ENCODE results near the gene TNS1. TPM values are rescaled to one million over a fixed set of nuclear protein-coding genes. Genes with fewer than 3 reads are reported as not detected.

Gene TNS1
- total RNA-seq, 1 donor from 2014 or later: 0.13 TPM

DNA sequence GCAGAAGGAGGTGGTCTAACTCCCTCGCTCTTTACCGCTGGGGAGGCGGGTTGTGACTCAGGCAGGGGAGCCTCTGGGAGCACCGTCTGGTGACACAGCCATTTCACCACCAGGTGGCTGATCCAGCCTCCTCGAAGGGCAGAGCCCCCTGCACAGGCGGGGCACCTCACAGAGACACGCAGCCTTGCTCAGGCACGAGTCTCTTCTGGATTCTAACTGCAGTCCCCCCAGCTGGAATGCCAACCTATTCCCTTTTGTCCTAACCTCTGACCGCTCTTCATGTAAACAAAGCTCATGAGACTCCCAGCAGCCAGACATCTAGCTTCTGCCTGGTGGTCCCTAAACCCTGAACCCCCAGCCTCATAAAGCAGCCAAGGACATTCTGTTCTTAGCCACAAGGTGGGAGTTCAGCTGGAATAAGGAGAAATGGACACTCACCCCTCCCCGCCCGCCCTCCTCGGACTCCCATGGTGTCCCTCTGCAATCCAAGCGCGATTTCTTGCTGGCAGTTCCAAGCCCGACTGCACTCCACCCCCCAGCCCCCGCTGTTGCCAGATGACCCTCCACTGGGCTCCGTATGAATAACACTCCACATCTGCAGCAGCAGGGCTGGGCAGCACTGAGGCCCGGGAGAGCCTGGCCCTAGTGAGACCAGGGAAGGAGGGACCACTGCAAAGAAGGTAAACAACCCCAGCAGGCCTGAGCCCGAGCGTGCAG lies 84.3 kb downstream of the TNS1 start:
- ChIA-PET POLR2A (no interaction called here), CTCF (no interaction called here)
- Mint-ChIP-seq H3K4me1 (no peaks in the 10 kb centered on the region), H3K27me3 (peaks cover 5% of the 10 kb centered on the region), H3K36me3 (ENCODE audit: low read depth) (no peaks in the 10 kb centered on the region), H3K9me3 (no peaks in the 10 kb centered on the region), H3K4me3 (no peak overlapping the region), H3K27ac (no peak overlapping the region)
- DNase-seq (no peak), ATAC-seq (ENCODE audit: low read depth) (no peak)
- intact Hi-C loops (cut with micrococcal nuclease): no loop called here
- TF ChIP-seq, protein P1, sequence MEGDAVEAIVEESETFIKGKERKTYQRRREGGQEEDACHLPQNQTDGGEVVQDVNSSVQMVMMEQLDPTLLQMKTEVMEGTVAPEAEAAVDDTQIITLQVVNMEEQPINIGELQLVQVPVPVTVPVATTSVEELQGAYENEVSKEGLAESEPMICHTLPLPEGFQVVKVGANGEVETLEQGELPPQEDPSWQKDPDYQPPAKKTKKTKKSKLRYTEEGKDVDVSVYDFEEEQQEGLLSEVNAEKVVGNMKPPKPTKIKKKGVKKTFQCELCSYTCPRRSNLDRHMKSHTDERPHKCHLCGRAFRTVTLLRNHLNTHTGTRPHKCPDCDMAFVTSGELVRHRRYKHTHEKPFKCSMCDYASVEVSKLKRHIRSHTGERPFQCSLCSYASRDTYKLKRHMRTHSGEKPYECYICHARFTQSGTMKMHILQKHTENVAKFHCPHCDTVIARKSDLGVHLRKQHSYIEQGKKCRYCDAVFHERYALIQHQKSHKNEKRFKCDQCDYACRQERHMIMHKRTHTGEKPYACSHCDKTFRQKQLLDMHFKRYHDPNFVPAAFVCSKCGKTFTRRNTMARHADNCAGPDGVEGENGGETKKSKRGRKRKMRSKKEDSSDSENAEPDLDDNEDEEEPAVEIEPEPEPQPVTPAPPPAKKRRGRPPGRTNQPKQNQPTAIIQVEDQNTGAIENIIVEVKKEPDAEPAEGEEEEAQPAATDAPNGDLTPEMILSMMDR (IDR thresholded peaks at IDR 0.05): no peak

DNA sequence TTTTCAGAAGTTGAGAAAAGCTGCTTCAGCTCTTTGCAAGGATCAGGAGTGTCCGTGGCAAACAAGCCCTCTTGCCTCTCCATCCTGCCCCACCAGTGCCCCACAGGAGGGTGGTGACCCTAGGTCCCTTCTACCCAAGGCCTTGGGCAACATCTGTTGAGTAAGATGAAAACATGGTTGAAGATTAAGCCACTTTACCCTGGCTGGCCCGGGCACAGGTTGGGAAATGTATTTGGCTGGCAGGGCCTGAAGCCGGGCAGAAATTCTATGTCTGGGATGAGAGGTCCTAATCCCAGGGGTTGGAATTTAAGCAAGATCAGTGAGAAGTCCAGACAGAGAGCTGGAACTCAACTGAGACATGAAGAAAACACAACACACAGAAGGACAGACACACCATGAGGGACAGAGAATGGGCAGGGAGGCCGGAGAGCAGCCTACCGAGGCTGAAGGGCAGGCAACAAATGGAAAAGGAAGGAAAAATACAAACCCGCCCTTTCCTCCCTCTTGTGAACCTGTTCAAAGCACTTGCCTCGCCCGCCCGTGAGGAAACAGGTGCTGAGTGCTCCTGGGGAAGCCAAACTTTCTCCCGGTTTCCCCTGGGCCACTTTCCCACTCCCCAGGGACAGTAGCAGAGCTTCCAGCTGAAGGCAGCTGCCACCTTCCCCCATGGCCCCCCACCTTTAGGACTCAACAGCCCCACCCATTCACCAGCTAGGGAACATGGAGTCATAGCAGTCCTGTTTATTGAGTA lies 86.1 kb downstream of the TNS1 start:
- intact Hi-C loops (cut with micrococcal nuclease): no loop called here
- H3K4me3 Mint-ChIP-seq: no peak overlapping the region
- ChIA-PET CTCF (no interaction called here), POLR2A (interaction anchor here (0.7 kb wide), 1 partner anchor 140 kb away, joined by 5 read pairs; no protein-coding TSS in a partner anchor)
- no peaks in the 10 kb centered on the region for H3K36me3 Mint-ChIP-seq (ENCODE audit: low read depth)
- TF ChIP-seq, protein P1 (IDR thresholded peaks at IDR 0.05): no peak
- DNase-seq (no peak), ATAC-seq (ENCODE audit: low read depth) (no peak)
- no peaks in the 10 kb centered on the region for H3K9me3 Mint-ChIP-seq
- H3K27me3 Mint-ChIP-seq: peaks cover 8% of the 10 kb centered on the region
- no peaks in the 10 kb centered on the region for H3K4me1 Mint-ChIP-seq
- no peak overlapping the region for H3K27ac Mint-ChIP-seq

DNA sequence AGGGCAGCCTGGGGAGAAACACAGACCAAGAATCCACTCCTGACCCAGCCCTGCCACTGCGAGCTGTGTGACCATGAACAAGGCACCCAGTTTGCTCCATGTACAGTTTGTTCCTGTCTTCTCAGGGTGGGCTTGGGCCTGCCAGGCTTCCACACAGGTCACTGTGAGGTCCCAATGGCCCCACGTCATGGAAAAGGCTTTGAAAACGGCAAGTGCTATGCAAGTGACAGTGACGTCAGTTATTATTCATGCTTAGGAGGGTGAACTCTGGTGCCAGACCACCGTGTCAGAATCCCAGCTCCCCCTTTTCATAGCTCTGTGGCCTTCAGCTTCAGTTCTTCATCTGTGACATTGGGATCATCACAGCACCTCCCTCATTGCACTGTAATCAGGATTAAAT lies 87.1 kb downstream of the TNS1 start:
- TF ChIP-seq, protein P1 (IDR thresholded peaks at IDR 0.05): no peak
- ChIA-PET CTCF (no interaction called here), POLR2A (no interaction called here)
- H3K27me3 Mint-ChIP-seq: peaks cover 7% of the 10 kb centered on the region
- H3K4me1 Mint-ChIP-seq: no peaks in the 10 kb centered on the region
- ATAC-seq (ENCODE audit: low read depth) (no peak), DNase-seq (no peak)
- H3K36me3 Mint-ChIP-seq (ENCODE audit: low read depth): no peaks in the 10 kb centered on the region
- H3K27ac Mint-ChIP-seq: no peak overlapping the region
- no peak overlapping the region for H3K4me3 Mint-ChIP-seq
- intact Hi-C loops (cut with micrococcal nuclease): no loop called here
- no peaks in the 10 kb centered on the region for H3K9me3 Mint-ChIP-seq

DNA sequence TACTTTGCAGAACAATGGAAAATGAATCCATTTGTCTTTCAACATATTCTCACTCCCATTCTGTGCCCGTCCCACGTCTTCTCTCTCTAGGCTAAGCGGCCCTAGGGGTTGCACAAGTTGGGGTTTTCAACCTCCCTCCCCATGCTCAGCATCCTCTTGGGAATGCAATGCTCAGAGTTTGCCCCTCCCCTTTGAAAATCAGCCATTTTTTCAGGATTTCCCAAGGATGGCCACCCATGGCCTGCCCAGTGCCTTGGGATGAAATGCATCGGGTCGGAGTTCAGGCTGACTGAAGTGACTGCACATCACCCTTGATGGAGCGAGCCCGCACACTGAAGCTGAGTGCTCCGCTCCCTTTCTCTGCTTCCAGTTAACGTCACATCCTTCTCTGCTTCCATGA lies 87.9 kb downstream of the TNS1 start:
- no peak for ATAC-seq (ENCODE audit: low read depth)
- POLR2A ChIA-PET: no interaction called here
- Mint-ChIP-seq H3K27ac (no peak overlapping the region), H3K4me3 (no peak overlapping the region), H3K4me1 (no peaks in the 10 kb centered on the region), H3K27me3 (peaks cover 7% of the 10 kb centered on the region), H3K36me3 (ENCODE audit: low read depth) (no peaks in the 10 kb centered on the region), H3K9me3 (no peaks in the 10 kb centered on the region)
- TF ChIP-seq, protein P1 (IDR thresholded peaks at IDR 0.05): no peak
- intact Hi-C loops (cut with micrococcal nuclease): no loop called here
- CTCF ChIA-PET: no interaction called here
- no peak for DNase-seq

DNA sequence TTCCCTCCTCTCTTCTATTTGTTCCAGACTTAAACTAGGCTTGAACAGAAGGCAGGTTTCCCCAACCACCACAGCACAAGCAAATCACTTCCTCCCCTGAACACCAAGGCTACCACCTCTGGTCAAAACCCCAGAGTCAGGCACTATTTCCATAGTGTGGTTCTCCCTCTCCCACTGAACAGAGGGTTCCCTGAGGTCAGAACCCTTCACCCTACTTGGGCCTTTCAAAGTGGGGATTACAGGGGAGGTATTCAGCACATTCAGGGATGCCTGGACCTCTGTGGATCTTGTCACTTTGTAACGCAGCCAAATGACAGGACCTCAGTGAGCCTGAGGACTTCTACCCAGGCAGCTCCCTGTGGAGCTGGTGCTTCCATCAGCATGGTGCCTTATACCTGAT lies 88.7 kb downstream of the TNS1 start:
- intact Hi-C loops (cut with micrococcal nuclease): no loop called here
- H3K27ac Mint-ChIP-seq: no peak overlapping the region
- H3K4me3 Mint-ChIP-seq: no peak overlapping the region
- no peak for ATAC-seq (ENCODE audit: low read depth)
- ChIA-PET POLR2A (no interaction called here), CTCF (no interaction called here)
- H3K27me3 Mint-ChIP-seq: peaks cover 7% of the 10 kb centered on the region
- TF ChIP-seq, protein P1 (IDR thresholded peaks at IDR 0.05): no peak
- no peaks in the 10 kb centered on the region for H3K36me3 Mint-ChIP-seq (ENCODE audit: low read depth)
- H3K4me1 Mint-ChIP-seq: no peaks in the 10 kb centered on the region
- no peak for DNase-seq
- H3K9me3 Mint-ChIP-seq: no peaks in the 10 kb centered on the region

Measured in activated B cell treated with CpG ODN at 0.5 μM for 24 hours (primary cell).